Stimulated activated naive CD8-positive, alpha-beta T cell treated with anti-CD3 and anti-CD28 coated beads, Interleukin-15, amount 100 ng/mL, for 72 hours (primary cell): Measurements from ENCODE around the gene SLC36A4.
"Not testable (repeated sequence)": the region's sequence is repeated elsewhere in the genome, so short reads cannot be mapped to it uniquely, and the experiment has no call there.

ENCODE experiments used
- ATAC-seq: fragments of 150-1000 bp; cut with Tn5 transposase; 2 replicates; pipeline ENCODE4 v1.10.0; 2021; ENCODE audit warnings: mild to moderate bottlenecking, moderate library complexity
- DNase-seq, 2 donors: peaks; one replicate each; pipeline ENCODE4 v3.0.0; 2021 to 2022
- H3K27ac Mint-ChIP-seq, 2 donors: one replicate each; pipeline ENCODE4 v1.8.0; 2022; ENCODE audit warnings: mild to moderate bottlenecking in 2 of 2, mixed read lengths in 2 of 2, moderate library complexity in 2 of 2
- H3K27me3 Mint-ChIP-seq: one replicate; pipeline ENCODE4 v1.8.0; 2022; ENCODE audit warnings: mixed read lengths
- H3K4me1 Mint-ChIP-seq: one replicate; pipeline ENCODE4 v1.8.0; 2022; ENCODE audit warnings: mild to moderate bottlenecking, mixed read lengths
- H3K4me3 Mint-ChIP-seq, 2 donors: one replicate each; pipeline ENCODE4 v1.8.0; 2022; ENCODE audit warnings: mild to moderate bottlenecking in 2 of 2, mixed read lengths in 2 of 2, moderate library complexity in 1 of 2
- H3K9me3 Mint-ChIP-seq, 2 donors: one replicate each; pipeline ENCODE4 v1.8.0; 2022; ENCODE audit warnings: mixed read lengths in 2 of 2

SLC36A4 gene

DNA sequence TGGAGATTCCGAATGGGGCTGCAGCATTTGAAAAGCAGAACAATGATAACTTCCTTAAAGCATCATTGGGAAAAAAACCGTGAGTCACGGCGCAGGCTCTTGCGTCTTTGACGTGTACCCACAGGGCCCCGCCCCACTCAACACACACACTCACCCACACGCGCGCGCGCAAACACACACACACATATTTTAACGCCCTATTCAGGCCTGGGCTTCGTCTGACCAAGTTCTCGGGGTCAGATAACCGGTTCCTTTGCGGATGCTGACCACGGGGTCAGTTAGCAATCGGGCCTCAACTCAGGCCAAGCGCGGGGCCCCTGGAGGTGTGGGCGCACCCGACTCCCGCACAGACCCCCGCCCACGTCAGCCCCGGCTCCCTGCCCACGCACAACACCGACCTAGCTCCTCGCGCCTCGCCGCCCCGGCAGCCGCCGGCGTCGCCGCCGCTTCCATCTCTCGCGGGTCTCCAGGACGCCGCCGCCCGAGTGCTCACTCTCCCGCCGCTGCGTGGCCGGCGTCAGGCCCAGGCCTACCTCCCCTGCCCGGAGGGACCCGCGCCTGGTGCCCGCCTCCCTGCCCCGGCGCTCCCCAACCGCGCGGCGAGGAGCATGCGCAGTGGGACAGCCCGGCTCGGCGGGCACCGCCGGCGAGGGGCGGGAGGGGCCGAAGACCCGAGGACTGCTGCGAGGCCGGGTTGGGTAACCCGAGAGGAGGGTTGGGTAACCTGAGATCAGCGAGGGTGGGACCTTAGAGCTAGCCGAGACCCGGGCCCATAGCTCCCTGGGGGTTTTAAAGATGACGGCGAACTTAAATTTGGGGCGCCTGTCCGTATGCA lies at the start of gene SLC36A4:
TSS of gene SLC36A4 (minus strand) at position 612 of the 835 bp plus-strand sequence. CDS start at position 453, 159 bp downstream.
- Mint-ChIP-seq H3K9me3 (no peaks in the 10 kb centered on the region), H3K27me3 (peaks cover 16% of the 10 kb centered on the region), H3K4me3 (peak within 1 kb of the TSS; percentile 90 to 96), H3K4me1 (peaks cover 17% of the 10 kb centered on the region), H3K27ac (peak within 1 kb of the TSS; percentile 95 to 98)
- peak; percentile 83 to 86 for DNase-seq
- peak; percentile 96 for ATAC-seq

GRCh38 chr11:93246790-93247189 lies 49.0 kb upstream of the SLC36A4 start:
- not testable (repeated sequence) for ATAC-seq, H3K27ac Mint-ChIP-seq, H3K4me3 Mint-ChIP-seq, H3K4me1 Mint-ChIP-seq, DNase-seq, H3K9me3 Mint-ChIP-seq
- peaks cover 16% of the 10 kb centered on the region for H3K27me3 Mint-ChIP-seq

DNA sequence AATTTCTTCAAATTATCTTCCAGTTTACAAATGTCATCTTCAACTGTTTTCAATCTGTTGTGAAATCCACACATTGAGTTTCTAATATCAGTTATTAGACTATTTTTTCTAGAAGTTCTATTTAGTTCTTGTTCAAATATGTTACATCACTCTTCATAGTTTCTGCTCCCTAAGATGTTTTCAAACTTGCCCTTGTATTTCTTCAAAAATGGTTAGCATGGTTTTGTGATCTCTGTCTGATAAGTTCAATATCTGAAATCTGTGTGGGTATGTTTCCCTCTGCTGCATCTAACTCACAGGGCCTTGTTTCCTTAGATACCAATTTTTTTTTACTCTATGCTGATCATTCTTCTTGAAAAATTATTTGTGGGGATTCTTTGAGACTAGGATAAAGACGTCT lies 46.2 kb upstream of the SLC36A4 start:
- Mint-ChIP-seq H3K9me3 (peaks cover 0 to 5% of the 10 kb centered on the region in 2 donors), H3K4me1 (no peaks in the 10 kb centered on the region), H3K27me3 (peaks cover 26% of the 10 kb centered on the region), H3K4me3 (no peak overlapping the region), H3K27ac (no peak overlapping the region)
- DNase-seq (no peak), ATAC-seq (no peak)

- DNase-seq = no peak
- Mint-ChIP-seq H3K9me3 (no peaks in the 10 kb centered on the region), H3K27ac (no peak overlapping the region), H3K4me3 (no peak overlapping the region), H3K27me3 (peaks cover 55% of the 10 kb centered on the region), H3K4me1 (no peaks in the 10 kb centered on the region)
- no peak for ATAC-seq
Measured at GRCh38 chr11:93239966-93240365, 42.2 kb upstream of the SLC36A4 start.

GRCh38 chr11:93238956-93239355 lies 41.2 kb upstream of the SLC36A4 start:
- H3K4me3 Mint-ChIP-seq = no peak overlapping the region
- H3K4me1 Mint-ChIP-seq = no peaks in the 10 kb centered on the region
- H3K9me3 Mint-ChIP-seq = no peaks in the 10 kb centered on the region
- DNase-seq (no peak), ATAC-seq (no peak)
- H3K27ac Mint-ChIP-seq = no peak overlapping the region
- peaks cover 52% of the 10 kb centered on the region for H3K27me3 Mint-ChIP-seq

DNA sequence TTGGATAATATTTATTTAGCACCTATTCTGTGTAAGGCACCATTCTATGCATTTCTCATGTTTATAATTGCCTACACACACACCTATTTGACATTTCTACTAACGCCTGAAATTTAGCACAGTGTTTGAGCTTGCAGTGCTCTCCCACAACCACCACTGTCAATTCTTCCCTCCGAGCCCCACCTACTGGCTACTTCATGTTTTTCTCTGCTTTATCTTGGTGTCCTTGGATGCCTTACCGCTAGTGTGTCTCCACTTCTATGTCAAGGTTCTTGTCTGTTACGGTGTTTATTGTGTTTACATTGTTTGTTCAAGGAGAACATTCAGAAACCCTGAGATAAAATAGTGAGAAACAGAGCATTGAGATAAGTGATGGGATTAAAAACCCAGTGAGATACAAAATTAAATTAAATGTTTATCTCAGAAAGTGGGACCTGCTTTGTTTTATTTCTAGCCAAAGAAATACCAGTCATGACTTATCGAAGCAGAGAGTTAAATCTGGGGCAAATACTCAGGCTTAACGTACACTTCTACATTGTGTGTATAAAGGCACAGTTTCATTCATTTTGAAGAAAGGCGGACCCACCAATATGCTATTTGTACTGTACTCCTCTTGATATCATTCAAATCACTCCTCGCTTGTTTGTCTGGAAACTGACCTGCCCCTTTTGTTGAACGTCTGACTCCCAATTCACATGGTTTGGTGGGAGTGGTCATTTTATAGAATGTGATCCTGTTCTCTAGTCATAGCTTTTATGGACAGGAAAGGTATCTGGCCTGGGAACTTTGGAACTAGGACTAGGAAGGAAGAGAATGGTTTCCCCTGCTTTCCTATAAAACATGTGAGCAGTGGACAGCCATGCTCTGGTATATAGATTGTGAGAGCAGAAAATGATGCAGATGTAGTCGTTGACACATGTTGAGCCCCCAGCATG lies 39.2 kb upstream of the SLC36A4 start:
- Mint-ChIP-seq H3K4me1 (no peaks in the 10 kb centered on the region), H3K27ac (no peak overlapping the region), H3K9me3 (no peaks in the 10 kb centered on the region), H3K4me3 (no peak overlapping the region), H3K27me3 (peaks cover 71% of the 10 kb centered on the region)
- DNase-seq = no peak
- ATAC-seq = no peak

DNA sequence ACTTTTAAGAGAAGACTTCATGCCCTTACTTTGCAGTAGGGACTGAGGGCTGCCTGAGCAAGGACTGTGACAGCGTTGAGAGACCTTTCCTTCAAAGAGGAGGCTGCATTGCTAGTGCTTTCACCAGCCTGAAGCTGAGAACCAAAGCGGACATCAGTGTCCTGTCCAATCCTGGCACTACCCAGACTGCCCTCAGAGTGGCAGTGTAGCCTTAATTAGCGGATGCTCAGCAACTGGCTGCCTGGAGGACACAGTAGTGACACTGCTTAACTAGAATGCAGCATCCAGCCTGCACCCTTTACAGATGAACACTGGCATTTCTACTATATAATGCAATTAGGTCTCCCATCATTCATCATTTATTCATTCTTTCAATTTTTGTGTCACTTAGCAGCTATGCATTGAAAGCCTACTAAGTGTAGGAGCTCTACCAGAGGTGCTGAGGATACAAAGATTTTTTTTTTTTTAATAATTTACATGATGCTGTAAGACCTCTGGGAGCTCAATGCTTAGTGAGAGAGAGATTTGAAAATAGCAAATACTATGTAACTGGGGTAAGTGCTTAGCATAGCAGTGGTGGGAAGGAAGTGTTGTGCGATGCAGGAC lies 36.9 kb upstream of the SLC36A4 start:
- peak; percentile 98 for ATAC-seq
- Mint-ChIP-seq H3K4me1 (no peaks in the 10 kb centered on the region), H3K9me3 (no peaks in the 10 kb centered on the region), H3K4me3 (no peak overlapping the region), H3K27ac (no peak overlapping the region), H3K27me3 (peaks cover 63% of the 10 kb centered on the region)
- DNase-seq = peak; percentile 58 to 72

GRCh38 chr11:93229876-93230275 lies 32.1 kb upstream of the SLC36A4 start:
- H3K4me1 Mint-ChIP-seq = no peaks in the 10 kb centered on the region
- H3K27ac Mint-ChIP-seq = no peak overlapping the region
- H3K9me3 Mint-ChIP-seq = no peaks in the 10 kb centered on the region
- DNase-seq = no peak
- H3K4me3 Mint-ChIP-seq = no peak overlapping the region
- peaks cover 22% of the 10 kb centered on the region for H3K27me3 Mint-ChIP-seq
- no peak for ATAC-seq

DNA sequence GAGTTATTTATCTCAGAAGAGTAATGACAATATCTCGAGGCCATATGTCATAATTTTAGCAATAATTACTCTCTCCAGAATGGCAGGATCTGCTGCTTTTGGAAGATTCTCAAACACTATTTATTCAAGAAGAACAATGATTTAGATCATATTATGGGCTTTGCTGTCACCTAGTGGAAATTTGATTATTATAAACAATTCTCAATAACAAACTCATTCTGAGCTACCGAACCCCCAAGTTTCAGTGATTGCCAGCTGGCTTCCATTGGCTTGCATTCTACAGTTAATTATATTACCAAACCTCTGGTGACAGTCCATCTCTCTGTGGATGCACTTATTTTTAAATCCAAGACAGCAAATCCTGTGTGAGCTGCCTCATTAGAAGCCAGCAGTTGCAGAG lies 27.9 kb upstream of the SLC36A4 start:
- H3K4me1 Mint-ChIP-seq = no peaks in the 10 kb centered on the region
- H3K27ac Mint-ChIP-seq = no peak overlapping the region
- H3K9me3 Mint-ChIP-seq = no peaks in the 10 kb centered on the region
- ATAC-seq (no peak), DNase-seq (no peak)
- H3K27me3 Mint-ChIP-seq = peaks cover 11% of the 10 kb centered on the region
- H3K4me3 Mint-ChIP-seq = no peak overlapping the region

DNA sequence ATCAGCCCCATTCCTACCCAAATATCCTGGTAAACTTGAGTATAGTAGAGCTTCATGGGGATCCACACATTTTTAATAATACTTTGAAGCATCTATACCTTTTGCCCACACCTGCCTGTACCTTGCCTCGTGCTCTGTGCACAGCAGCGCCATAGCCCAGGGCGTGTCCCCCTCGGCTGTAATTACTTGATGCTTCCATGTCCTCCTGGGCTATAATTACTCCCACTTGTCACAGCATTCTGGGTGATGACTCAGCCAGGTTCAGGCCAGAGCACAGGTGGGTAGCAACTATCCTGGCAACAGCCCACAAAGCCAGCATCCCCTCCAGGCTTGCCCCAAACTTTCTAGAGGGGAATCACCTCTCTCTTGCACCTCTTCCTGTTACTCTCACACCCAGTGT lies 23.7 kb upstream of the SLC36A4 start:
- Mint-ChIP-seq H3K4me3 (no peak overlapping the region), H3K27me3 (peaks cover 24% of the 10 kb centered on the region), H3K27ac (peak overlapping the region; percentile 77 to 90), H3K4me1 (no peaks in the 10 kb centered on the region), H3K9me3 (no peaks in the 10 kb centered on the region)
- ATAC-seq (no peak), DNase-seq (no peak)

DNA sequence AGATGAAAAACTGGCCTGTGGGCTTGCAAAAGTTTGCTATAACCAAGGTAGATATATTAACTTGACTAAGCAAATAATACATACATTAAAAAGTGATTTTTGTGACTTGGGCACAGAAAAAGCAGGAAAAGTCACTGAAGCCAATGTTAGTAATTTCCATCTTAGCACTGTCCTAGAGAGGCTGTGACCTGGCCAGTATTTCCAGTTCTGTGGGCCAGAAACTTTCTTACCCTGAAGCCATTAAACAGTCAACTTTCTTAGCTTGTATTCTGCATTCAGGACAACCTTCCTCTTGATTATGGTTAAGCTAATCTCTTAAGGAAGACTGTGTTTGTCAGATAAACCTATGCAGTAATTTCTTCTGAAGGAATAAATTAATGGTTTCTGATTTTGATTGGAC lies 22.3 kb upstream of the SLC36A4 start:
- Mint-ChIP-seq H3K4me3 (no peak overlapping the region), H3K4me1 (no peaks in the 10 kb centered on the region), H3K27me3 (peaks cover 24% of the 10 kb centered on the region), H3K9me3 (no peaks in the 10 kb centered on the region), H3K27ac (no peak overlapping the region)
- ATAC-seq (no peak), DNase-seq (no peak)

DNA sequence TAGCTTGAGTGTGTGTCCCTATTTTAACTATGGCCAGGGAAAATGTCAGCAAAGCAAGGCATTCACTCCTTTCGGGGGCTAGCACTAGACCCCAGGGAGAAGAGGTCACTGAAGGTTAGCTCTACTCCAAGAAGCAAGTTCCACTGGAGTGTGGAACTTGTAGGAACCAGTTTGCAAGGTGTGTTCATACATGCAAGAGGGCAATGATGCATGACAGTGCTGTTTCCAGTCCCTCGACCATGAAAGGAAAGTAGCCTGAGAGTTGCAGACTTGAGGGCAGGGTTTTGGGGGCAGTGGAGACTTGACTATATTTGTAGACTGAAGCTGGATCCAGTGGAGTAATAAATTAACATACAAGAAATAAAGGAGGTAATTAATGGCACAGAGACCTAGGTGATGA lies 21.6 kb upstream of the SLC36A4 start:
- Mint-ChIP-seq H3K27ac (no peak overlapping the region), H3K4me1 (no peaks in the 10 kb centered on the region), H3K4me3 (no peak overlapping the region), H3K27me3 (peaks cover 24% of the 10 kb centered on the region), H3K9me3 (no peaks in the 10 kb centered on the region)
- ATAC-seq (no peak), DNase-seq (no peak)

GRCh38 chr11:93216511-93217101 lies 18.8 kb upstream of the SLC36A4 start:
- DNase-seq = no peak
- H3K27ac Mint-ChIP-seq = no peak overlapping the region
- H3K4me1 Mint-ChIP-seq = no peaks in the 10 kb centered on the region
- ATAC-seq = no peak
- H3K9me3 Mint-ChIP-seq = no peaks in the 10 kb centered on the region
- no peak overlapping the region for H3K4me3 Mint-ChIP-seq
- peaks cover 18% of the 10 kb centered on the region for H3K27me3 Mint-ChIP-seq

- ATAC-seq (no peak), DNase-seq (no peak)
- Mint-ChIP-seq H3K27me3 (peaks cover 13% of the 10 kb centered on the region), H3K27ac (no peak overlapping the region), H3K4me1 (no peaks in the 10 kb centered on the region), H3K9me3 (peaks cover 4 to 5% of the 10 kb centered on the region in 2 donors), H3K4me3 (no peak overlapping the region)
Measured at GRCh38 chr11:93213622-93214021, 15.8 kb upstream of the SLC36A4 start.

DNA sequence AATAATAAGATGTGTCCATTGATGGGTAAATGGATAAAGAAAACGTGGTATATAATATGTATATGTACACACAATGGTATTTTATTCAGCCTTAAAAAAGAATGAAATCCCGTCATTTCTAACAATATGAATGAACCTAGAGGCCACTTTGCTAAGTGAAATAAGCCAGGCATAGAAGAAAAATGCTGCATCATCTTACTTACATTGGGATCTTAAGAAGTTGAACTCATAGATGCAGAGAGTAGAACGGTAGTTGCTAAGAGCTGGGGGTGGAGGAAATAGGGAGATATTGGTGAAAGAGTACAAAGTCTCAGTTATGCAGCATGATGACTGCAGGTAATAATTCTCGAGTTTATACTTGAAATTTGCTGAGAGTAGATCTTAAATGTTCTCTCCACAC lies 14.3 kb upstream of the SLC36A4 start:
- Mint-ChIP-seq H3K4me3 (no peak overlapping the region), H3K27ac (no peak overlapping the region), H3K4me1 (no peaks in the 10 kb centered on the region), H3K27me3 (peaks cover under 1% of the 10 kb centered on the region), H3K9me3 (peaks cover 5 to 7% of the 10 kb centered on the region in 2 donors)
- DNase-seq (no peak), ATAC-seq (no peak)
